ENCODE results near the gene UPF3B.
A peak's percentile ranks its signal among the peaks of the same experiment; 100 is the strongest.
"Not testable (repeated sequence)": the region's sequence is repeated elsewhere in the genome, so short reads cannot be mapped to it uniquely, and the experiment has no call there.

Gene UPF3B

DNA sequence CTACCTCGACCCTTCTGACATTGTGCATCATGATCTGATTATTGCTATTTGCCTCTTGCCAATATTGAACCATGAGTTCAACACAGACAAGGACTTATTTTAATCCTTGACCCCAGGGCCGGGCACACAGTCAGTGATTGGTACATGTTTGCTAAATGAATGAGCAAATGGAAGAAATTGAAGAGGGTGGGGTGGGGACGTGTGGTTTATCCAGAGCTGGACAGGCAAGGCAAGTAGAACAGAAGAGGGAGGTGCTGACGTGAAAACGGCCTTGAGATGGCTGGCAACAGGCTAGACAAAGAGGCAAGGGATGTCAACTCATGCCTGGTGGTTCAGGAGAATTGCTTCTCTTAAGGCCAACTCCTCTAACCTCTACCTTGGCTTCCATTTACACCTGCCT is 28.5 kb downstream of the UPF3B start:
- ATAC-seq, DNase-seq: not testable (repeated sequence)

DNA sequence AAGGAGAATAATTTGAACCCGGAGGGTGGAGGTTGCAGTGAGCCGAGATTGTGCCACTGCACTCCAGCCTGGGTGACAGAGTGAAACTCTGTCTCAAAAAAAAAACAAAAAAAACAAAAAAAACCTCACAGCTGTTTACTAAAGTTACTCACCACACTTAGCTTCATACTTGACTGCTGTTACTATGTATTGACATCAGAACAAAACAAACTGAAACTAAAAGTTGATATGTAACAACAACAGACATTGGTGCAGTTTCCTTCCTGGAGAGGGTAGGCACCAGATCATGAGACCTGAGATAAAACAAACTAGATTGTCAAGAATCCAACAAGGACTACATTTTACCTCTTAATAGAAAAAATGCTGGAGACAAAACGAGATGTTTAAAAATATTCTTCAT is 31.1 kb downstream of the UPF3B start:
- DNase-seq, ATAC-seq: not testable (repeated sequence)

DNA sequence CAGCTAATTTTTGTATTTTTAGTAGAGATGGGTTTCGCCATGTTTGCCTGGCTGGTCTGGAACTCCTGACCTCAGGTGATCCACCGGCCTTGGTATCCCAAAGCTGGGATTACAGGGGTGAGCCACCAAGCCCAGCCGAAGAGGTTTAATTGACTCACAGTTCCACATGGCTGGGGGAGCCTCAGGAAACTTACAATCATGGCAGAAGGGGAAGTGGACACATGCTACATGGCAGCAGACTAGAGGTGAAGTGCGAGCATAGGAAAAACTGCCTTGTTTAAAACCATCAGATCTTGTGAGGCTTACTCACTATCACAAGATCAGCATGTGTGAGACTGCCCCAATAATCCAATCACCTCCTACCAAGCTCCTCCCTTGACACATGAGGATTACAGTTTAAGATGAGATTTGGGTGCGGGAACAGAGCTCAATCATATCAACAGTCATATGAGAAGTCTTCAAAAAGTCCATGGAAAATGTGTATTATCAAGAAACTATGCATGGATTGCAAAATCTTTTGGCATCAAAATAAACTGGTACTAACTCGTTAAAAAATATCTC is 35.6 kb downstream of the UPF3B start:
- ATAC-seq: no peak
- DNase-seq: no peak

DNA sequence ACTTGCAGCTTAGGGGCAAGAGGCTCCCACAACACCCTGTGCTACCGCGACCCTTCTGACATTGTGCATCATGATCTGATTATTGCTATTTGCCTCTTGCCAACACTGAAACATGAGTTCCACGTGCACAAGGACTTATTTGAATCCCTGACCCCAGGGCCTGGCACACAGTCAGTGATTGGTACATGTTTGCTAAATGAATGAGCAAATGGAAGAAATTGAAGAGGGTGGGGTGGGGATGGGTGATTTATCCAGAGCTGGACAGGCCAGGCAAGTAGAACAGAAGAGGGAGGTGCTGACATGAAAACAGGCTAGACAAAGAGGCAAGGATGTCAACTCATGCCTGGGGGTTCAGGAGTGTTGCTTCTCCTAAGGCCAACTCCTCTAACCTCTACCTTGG is 36.5 kb downstream of the UPF3B start:
- ATAC-seq (no peak), DNase-seq (no peak)

DNA sequence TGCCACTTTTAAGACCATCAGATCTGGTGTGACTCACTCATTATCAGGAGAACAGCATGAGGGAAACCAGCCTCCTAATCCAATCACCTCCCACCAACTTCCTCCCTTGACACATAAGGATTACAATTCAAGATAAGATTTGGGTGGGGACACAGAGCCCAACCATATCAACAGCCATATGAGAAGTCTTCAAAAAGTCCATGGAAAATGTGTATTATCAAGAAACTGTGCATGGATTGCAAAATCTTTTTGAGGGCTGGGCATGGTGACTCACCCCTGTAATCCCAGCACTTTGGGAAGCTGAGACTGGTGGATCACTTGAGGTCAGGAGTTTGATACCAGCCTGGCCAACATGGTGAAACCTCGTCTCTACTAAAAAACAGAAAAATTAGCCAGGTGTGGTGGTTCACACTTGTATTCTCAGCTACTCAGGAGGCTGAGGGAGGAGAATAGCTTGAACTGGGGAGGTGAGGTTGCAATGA is 43.5 kb downstream of the UPF3B start:
- DNase-seq (no peak), ATAC-seq (no peak)

DNA sequence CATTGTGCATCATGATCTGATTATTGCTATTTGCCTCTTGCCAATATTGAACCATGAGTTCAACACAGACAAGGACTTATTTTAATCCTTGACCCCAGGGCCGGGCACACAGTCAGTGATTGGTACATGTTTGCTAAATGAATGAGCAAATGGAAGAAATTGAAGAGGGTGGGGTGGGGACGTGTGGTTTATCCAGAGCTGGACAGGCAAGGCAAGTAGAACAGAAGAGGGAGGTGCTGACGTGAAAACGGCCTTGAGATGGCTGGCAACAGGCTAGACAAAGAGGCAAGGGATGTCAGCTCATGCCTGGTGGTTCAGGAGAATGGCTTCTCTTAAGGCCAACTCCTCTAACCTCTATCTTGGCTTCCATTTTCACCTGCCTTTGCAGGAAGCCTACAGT is 44.3 kb downstream of the UPF3B start:
- not testable (repeated sequence) for ATAC-seq, DNase-seq

DNA sequence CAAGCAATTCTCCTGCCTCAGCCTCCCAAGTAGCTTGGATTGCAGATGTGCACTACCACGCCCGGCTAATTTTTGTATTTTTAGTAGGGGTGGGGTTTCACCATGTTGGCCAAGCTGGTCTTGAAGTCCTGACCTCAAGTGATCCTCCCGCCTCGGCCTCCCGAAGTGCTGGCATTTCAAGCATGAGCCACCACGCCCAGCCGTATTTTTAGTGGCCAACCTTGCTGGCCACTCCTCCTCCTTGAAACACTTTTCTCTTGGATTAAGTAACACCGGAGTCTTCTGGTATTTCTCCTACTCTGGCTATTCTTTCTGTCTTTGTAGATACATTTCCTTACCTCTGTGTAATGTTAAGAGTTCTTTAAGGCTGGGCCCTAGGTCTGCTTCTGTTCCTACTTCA is 50.2 kb downstream of the UPF3B start:
- DNase-seq (no peak), ATAC-seq (no peak)

DNA sequence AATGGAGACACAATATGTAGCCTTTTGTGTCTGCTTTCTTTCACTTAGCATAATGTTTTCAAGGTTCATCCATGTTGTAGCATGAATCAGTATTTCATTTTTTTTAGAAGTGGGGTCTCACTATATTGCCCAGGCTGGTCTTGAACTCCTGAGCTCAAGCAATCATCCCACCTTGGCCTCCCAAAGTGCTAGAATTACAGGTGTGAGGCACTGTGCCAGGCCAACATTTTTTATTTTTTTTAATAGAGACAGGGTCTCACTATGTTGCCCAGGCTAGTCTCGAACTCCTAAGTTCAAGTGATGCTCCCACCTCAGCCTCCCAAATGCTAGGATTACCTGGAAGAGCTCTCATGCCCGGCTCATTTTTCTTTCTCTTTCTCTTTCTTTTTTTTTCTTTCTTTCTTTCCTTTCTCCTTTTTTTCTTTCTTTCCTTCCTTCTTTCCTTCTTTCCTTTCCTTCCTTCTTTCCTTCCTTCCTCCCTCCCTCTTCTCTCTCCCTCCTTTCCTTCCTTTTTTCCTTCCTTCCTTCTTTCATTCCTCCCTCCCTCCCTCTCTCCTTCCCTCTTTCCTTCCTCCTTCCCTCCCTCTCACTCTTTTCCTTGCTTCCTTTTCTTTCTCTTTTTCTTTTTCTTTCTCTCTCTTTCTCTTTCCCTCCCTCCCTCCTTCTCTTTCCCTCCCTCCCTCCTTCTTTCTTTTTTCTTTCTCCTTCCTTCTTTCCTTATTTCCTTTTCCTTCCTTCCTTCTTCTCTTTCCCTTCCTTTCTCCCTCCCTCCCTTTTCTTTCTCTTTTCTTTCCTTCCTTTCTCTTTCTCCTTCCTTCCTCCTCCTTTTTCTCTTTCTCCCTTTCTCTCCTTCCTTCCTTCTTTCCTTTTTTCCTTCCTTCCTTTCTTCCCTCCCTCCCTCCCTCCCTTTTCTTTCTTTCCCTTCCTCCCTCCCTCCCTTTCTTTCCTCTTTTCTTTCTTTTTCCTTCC is 51.2 kb downstream of the UPF3B start:
- no peak for DNase-seq
- no peak for ATAC-seq

DNA sequence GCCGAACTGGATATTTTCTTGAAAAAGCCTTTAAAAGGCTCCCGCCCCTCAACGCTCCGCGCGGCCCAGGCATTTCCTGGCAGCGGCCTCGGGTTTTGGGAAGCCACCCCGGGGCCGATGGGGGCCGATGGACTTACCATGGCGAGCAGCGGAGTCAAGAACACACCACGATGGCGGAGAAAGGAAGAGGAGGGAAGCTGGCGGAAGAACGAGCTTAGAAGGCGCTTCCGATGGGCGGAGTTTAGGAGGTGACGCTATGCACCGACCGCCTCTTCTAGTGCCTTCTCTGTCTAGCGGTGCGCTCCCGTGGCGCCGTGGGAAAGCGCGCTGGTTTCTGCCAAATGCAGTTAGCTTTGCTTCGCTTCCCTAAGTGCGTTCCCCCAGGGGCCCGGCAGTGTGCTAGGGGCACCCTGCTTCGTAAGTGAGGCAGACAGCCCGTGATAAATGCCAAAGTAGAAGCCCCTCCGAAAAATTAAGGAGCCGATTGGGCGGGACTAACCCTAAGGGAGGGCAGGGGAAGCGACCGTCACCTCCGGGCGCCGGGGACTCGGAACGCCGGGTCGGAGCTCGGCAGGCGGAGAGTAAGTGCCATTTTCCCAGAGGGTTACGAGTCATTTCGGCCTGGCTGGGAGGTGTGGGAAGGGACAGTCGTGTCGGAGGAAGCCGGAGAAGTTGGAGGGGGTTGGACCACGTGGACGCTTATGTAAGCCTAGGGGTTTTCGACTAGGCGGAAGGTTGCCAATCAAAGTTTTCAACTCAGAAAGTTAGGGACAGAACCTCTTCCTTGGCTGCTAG is 61.1 kb downstream of the UPF3B start, which contains the start of gene RPL39:
Gene RPL39 (minus strand): TSS at position 194 of the 795 bp plus-strand sequence. CDS start 54 bp downstream, at position 140.
- ATAC-seq (peak; percentile 93), DNase-seq (peak; percentile 78)

DNA sequence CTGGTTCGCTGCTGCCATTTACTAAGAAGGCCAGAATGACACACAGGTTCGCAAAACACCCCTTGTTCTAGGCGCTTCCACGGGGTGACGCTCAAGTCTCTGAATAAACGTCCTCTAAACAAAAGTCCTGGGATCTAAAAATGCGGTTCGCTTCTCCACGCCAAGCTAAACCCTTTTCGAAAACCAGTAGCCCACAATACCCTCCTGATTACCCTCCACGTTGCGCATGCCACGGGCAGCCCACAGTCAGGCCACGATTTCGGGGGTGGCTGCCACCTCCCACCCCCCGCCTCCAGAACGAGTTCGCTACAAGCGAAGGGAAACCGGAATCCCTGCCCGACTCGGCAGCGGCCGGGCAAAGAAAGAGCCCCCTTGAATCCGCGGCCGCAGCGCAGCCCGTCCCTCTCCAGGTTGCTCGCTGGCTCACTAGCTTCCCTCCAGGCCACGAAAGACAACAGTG is 61.8 kb downstream of the UPF3B start:
- DNase-seq: peak; percentile 40

DNA sequence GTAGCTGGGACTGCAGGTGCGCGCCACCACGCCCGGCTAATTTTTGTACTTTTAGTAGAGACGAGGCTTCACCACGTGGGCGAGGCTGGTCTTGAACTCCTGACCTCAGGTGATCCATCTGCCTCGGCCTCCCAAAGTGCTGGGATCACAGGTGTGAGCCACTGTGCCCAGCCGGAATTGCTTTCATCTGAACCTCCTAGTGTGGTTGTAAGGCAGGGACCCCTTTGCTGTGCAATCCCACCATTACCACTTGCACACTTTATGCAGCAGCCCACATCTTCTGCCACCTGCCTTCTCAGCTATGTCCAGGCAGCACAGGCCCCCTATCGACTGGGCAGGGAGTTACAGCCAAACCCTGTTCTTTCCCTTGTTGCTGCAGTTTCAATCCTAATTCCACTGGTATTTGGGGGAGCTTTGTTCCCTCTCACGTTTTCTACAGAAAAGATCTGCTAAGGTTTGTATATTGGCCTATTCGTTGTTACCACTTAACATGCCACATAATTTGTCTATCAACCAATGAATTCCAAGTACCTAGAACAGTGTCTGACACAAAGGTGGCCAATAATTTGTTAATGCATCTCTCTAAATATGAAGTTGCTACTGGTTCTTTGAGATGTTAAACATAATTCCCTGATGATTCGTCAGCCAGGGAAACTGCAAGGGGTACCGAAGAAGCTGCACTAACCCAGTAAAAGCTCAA is 67.9 kb downstream of the UPF3B start:
- ATAC-seq (peak; percentile 71), DNase-seq (peak; percentile 47)

More for the DNA sequence above, 61.8 kb downstream of the UPF3B start:
- no peak for ATAC-seq
